DLD1 (cell line): ENCODE data around the gene PITPNB.

Experiments used
- in situ Hi-C: cut with HindIII; loops from 2 replicates; pipeline ENCODE4 v1.10.0; 2017; ENCODE audit warnings: low sequenced_read_pairs

The PITPNB gene

DNA sequence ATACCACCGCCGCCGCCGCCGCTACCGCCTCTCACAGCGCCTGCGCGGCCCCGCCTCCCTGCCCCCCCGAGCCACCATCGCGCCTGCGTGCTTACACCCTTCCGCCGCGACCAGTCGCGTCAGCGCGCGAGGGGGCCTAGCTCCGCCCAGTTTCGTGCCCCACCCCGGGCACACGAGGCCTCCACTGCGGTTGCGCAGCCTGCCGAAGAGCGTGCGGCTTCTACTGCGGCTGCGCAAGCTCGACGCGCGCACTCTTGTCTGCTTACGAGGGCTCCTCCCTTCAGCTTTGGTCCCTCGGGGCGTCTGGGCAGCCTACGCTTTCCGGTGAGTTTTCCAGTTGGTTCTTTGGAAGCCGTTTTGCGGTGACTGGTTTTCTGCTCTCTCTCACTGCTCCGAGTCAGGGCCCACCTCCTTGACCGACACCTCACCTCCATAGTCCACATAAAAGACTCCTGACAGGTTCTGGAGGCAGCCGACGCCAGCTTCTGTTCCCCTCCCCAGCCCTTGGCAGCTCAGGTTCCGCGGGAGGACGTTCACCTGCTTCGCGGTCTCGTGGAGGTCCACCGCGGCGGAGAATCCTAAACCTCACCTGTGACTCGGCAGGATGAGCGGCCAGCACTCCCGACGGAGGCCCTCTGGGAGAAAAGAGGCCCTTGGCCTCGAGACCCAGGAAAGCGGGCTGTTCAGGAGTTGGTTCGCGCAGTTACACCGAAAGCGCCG is at the start of gene PITPNB:
TSS of gene PITPNB (minus strand) at position 35 of the 720 bp plus-strand sequence. CDS start 65 bp downstream, outside the sequence.
- in situ Hi-C loops: no loop called here

DNA sequence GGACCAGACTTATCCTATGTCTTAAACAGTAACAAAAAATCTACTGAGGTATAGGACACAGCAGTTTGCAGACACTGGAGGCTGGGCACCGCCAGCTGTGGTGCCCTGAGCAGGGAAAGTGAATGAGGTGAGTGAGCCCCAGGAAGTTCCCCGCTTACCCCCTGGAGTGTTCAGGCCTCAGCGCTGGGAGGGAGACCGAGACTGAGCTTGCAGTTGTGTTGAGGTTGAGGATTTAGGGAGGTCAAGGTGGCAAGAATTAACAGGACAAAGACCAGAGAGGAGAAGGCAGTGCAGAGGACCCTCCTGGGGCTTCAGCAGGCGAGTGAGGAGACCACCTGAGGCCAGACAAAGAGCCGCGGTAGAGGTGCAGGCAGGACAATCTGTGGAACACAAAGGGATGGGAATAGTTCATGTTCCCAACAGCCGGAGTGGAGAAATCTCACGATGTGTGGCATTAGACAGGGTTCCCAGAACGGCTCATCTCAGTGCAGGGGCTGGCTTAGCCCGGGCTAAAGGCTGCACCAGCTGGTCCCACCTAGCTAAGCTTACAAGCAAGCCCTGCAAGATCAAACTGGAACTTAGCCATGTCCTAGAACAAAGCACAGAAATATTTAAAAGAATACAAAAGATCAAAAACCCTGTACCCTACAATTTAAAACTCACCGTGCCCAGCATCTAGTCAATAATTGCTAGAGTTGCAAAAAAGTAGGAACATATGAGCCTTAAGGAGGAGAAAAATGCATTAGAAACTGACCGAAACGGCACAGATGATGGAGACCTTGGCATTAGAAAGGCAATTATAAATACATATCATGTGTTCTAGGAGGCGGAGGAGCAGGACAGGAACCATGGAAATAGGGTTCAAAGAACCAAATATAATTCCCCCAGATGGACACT is 47.4 kb upstream of the PITPNB start:
- in situ Hi-C loops: no loop called here

DNA sequence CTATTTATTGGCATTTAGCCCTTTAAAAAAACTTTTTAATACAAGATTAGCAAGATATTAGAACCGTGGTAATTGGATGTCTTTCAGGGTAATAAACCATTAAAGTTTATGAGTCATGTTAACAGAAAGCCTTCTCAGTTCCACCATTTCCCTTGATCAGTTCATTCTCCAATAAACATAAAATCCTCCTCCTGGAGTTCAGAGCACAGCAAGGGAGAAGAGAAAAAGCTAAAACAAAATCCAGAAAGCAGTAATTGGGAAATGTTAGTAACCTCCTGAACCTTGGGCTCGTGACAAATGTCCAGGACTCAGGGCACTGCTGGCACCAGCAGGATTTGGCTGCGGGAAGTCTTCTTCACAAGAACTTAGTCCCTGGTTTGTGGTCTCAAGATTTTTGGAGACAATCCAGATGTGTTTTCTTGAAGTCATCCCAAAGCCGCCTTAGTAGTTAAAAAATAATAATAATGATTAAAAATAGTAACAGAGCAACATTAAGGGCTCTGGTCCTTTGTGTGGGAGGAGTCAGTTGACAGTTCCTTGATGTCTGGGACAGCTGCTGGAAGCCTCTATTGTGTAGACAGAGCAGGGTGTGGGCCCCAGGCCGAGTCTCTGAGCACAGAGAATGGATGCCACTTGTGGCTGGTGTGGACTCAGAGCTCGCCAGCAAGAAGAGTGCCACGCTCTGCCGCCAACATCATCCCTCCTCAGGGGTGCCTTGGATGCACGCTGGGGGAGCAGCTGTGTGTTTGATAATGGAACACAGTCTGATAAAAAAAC is 43.4 kb upstream of the PITPNB start:
- in situ Hi-C loops: no loop called here

DNA sequence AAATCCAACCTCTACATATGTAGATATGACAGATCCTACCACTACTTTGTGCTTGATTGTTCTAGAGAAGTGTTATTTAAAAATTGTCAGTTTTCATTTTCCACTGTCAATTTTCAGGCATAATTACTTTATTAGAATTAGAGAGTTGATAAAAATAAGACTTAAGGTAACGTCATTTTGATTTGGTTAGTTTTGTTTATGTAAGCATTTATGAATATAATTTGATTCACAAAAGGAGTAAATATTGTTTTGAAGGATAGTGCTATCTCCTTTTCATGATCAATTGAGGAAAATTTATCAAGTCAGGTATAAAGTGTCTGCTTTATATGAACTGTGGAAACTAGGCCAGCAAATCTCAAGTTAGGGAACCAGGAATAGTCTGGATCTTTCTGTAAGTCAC is 42.6 kb upstream of the PITPNB start:
- in situ Hi-C loops: no loop called here

GRCh38 chr22:27961182-27961581 is 42.1 kb upstream of the PITPNB start:
- in situ Hi-C loops: no loop called here

DNA sequence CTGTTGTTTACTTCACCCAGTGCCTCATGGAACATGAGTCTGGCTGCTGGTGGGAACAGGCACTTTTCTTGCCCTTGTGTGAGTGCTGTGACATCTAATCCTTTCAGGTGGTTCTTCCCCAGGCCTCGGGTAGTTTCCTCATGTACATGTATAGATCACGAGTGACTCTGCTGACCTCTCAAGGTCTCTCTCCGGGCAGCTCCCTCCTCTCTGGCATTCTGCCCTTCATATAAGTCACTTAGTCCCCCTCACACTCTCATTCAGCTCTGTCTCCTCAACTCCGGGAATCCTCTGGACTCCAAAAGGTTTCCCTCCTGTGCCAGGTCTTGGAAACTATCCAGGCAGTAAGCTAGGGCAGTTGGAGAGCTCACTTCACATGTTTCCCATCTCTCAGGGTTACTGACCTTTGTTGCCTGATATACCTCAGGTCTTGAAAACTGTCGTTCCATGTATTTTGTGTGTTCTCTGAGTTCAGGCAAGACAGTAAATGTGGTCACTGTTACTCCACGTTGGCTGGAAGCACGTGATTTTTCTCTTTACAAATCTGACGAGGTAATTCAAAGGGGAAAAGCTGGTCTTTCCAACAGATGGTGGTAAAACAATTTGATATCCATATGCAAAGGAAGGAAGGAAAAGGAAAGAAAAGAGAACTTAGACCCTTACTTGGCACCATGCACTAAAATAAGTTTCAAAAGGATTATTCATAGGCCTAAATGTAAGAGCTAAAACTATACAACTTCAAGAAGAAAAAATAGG is 40.5 kb upstream of the PITPNB start:
- in situ Hi-C loops: no loop called here

DNA sequence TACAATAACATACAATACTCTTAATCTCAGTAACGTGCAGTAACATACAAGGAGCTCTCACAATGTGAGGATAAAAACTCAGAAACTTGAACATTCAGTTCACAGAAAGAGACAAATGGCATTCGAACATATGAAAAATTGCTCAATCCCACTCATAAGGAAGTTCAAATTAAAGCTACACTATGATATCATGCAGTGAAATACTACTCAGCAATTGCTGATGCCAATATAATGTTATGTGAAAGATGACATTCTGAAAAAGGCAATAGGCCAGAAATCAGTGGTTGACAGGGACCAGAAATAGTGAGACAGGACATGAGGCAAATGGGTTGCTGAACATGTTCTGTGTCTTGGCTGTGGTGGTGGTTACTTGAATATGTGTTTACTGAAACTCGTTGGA is 33.7 kb upstream of the PITPNB start:
- in situ Hi-C loops: no loop called here

- in situ Hi-C loops: no loop called here
Measured at GRCh38 chr22:27952091-27952490, 33.0 kb upstream of the PITPNB start.

DNA sequence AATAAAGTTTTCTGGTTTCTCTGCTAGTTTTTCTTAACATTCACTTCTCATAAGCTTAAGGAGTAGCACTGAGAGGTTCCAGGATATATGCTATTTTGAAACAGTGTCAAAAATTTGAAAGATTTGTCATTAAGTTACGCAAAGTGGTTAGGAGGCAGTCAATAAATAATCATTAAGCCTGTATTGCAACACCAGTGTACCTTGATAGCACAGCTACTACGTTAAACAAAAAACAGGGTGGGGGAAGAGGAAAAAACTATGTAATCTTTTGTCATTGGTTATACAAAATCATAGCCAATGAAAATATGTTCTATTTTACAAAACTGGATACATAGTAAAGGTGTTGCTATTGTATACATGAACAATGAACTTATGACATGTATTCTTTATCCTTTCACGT is 30.4 kb upstream of the PITPNB start:
- in situ Hi-C loops: no loop called here

DNA sequence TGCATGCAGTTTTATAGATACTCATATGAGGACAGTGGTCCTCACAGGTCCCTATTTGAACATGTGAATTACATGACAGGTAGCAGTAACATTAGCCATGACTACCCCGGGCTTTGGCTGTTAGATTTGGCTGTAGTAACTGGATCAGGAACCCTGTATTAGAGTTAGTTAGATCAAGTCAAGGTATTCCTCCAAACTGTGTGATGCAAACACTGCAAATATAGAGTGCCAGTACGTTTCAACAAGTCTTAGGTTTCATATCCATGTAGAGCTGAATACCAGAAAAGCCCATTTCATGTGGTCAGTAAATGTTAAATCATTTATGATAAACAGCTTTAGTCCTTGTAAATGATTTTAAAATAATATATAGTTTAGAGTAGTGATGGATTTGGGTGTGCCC is 29.5 kb upstream of the PITPNB start:
- in situ Hi-C loops: no loop called here

- in situ Hi-C loops: no loop called here
Measured at GRCh38 chr22:27947448-27947847, 28.4 kb upstream of the PITPNB start.

GRCh38 chr22:27941143-27941542 is 22.1 kb upstream of the PITPNB start:
- in situ Hi-C loops: no loop called here

GRCh38 chr22:27937453-27937852 is 18.4 kb upstream of the PITPNB start:
- in situ Hi-C loops: no loop called here

- in situ Hi-C loops: no loop called here
Measured at GRCh38 chr22:27935897-27936296, 16.8 kb upstream of the PITPNB start.

DNA sequence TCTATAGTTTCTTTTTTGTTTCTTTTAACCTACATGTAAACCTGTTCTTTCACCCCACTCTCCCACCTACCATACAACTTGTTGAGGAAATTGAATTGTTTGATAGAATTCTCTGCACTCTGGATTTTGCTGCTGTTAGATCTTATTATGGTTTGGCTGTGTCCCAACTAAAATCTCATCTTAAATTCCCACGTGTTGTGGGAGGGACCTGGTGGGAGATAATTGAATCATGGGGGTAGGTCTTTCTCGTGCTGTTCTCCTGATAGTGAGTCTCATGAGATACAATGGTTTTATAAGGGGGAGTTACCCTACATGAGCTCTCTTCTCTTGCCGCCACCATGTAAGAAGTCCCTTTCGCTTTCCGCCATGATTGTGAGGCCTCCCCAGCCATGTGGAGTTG is 15.0 kb upstream of the PITPNB start:
- in situ Hi-C loops: no loop called here

DNA sequence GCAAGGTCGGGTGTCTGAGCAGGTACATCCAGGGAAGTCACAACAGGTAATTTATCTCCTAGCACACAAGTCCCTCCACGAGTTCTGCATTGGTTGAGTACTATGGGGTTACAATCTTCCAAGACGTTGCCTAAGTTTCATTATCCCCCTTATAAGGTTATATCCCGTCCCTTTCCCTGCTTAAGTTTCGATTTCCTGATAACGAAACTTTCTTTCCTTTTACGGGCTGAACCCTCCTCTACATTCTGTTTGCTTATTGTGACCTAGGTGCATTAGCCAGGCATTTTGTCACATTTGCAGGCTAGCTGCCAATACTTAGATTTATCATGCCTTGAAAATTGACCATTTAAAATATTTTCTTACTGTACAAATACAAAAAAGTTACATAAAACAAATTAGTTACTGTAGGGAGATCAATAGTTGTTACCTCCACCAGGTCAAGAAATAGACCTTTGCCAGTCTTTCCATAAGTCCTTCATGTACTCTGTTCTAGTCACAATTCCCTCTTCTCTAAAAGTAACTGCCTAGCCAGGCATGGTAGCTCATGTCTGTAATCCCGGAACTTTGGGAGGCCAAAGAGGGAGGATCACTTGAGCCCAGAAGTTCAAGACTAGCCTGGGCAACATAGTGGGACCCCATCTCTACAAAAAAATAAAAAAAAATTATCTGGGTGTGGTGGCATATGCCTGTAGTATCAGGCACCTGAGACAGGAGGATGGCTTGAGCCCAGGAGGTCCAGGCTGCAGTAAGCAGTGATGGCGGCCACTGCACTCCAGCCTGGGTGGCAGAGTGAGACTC is 14.3 kb upstream of the PITPNB start:
- in situ Hi-C loops: no loop called here

DNA sequence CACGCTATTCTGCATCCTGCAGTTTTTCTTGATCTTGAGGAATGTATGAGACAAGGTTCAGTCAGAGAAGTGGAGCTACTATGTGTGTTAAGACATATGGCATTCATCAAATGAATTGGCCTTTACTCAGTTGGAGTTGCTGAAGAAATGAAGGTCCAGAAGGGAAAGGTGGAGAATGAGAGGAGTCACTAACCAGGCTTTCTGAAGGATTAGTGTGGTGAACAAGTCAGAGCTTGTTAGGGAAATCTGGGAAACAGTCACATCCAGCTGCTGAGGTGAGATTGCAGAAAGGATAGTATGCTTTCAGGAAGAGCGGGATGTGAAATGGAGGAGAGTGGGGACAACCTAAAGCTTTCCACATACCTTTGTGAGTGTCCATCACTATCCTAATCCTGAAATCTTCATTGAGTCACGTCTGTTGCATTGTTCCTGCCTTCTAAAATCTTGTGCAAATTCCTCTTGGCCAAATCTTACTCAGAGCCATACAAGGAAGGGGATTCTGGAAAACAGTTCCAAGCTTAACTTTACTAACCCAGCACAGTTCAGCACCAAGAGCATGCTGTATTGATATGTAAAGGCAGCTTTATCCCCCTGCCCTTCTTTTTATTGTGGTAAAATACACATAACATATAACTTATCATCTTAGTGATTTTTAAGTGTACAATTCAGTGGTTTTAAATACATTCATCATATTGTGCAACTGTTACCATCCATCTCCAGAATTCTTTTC is 11.4 kb upstream of the PITPNB start:
- in situ Hi-C loops: no loop called here

DNA sequence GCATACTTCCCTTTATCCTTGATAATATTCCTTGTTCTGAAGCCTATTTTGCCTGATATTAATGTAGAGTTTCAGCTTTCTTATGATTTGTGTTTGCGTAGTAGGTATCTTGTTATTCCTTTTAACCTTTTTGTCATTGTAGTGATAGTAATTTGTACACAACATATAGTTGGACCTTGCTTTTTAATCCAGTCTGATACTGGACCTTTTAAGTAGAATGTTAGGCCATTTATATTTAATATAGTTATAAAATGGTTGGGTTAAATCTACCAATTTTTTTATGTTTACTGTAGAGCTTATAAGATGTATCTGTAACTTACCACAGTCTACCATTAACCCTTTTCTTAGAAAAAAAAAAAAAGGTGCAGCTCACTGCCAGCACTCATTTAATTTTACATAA is 8.6 kb upstream of the PITPNB start:
- in situ Hi-C loops: no loop called here

GRCh38 chr22:27925331-27925730 is 6.3 kb upstream of the PITPNB start:
- in situ Hi-C loops: no loop called here
